Measurements from ENCODE around the gene A2M.

DNA sequence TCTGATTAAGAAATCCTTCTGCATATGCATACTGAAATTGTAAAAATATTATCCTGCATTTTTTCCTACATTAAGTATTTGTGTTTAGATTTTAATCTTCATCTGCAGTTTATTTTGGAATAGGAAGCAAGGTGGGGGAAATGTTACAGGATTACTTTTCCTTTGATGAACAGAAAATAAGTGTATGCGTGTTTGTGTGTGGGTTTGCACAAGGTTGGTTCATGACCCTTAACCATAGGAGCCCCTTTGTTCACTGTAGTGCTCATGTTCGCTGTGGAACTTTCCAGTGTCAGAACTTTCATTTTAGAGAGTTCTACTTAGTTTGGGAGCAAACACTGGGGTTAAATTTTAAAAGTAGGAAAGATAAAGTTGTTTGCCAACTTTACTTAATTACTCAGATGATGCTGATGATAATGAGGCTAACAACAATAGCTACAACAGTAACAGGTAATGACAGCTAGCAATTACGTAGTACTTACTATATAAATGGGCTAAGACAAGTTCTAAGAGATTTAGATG, 6.4 kb upstream of the A2M start:
- TF ChIP-seq, protein P1, sequence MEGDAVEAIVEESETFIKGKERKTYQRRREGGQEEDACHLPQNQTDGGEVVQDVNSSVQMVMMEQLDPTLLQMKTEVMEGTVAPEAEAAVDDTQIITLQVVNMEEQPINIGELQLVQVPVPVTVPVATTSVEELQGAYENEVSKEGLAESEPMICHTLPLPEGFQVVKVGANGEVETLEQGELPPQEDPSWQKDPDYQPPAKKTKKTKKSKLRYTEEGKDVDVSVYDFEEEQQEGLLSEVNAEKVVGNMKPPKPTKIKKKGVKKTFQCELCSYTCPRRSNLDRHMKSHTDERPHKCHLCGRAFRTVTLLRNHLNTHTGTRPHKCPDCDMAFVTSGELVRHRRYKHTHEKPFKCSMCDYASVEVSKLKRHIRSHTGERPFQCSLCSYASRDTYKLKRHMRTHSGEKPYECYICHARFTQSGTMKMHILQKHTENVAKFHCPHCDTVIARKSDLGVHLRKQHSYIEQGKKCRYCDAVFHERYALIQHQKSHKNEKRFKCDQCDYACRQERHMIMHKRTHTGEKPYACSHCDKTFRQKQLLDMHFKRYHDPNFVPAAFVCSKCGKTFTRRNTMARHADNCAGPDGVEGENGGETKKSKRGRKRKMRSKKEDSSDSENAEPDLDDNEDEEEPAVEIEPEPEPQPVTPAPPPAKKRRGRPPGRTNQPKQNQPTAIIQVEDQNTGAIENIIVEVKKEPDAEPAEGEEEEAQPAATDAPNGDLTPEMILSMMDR (IDR thresholded peaks at IDR 0.05), result no peak
- TF ChIP-seq EZH2 (IDR thresholded peaks at IDR 0.05; ENCODE audit: borderline replicate concordance, insufficient read depth, low read depth, low read length, poor library complexity, severe bottlenecking), result no peak
